ENCODE data around the gene TAF3.

DNA sequence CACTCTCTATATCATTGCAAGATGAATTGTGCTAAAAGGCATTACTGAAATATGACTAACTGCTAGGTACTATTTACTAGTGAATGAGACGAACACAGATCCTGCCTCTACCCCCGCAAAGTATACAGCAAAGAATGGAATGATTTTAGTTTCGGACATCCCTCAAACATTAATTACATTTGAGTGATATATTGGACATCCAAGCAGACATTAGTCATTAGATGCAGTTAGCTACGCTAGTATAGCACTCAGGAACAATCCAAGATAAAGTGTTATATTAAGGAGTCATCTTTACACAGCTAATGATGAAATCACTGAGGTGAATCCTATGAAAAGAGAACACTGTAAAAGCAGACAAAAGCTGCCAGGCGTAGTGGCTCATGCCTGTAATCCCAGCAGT is 7.3 kb upstream of the TAF3 start:
- TF ChIP-seq, protein P1, sequence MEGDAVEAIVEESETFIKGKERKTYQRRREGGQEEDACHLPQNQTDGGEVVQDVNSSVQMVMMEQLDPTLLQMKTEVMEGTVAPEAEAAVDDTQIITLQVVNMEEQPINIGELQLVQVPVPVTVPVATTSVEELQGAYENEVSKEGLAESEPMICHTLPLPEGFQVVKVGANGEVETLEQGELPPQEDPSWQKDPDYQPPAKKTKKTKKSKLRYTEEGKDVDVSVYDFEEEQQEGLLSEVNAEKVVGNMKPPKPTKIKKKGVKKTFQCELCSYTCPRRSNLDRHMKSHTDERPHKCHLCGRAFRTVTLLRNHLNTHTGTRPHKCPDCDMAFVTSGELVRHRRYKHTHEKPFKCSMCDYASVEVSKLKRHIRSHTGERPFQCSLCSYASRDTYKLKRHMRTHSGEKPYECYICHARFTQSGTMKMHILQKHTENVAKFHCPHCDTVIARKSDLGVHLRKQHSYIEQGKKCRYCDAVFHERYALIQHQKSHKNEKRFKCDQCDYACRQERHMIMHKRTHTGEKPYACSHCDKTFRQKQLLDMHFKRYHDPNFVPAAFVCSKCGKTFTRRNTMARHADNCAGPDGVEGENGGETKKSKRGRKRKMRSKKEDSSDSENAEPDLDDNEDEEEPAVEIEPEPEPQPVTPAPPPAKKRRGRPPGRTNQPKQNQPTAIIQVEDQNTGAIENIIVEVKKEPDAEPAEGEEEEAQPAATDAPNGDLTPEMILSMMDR (IDR thresholded peaks at IDR 0.05): no peak
- TF ChIP-seq EZH2 (IDR thresholded peaks at IDR 0.05; ENCODE audit: borderline replicate concordance, insufficient read depth, low read depth, low read length, poor library complexity, severe bottlenecking): no peak
